ENCODE data around the gene OR51L1.
"Not testable (repeated sequence)": the region's sequence is repeated elsewhere in the genome, so short reads cannot be mapped to it uniquely, and the experiment has no call there.

The OR51L1 gene, protein sequence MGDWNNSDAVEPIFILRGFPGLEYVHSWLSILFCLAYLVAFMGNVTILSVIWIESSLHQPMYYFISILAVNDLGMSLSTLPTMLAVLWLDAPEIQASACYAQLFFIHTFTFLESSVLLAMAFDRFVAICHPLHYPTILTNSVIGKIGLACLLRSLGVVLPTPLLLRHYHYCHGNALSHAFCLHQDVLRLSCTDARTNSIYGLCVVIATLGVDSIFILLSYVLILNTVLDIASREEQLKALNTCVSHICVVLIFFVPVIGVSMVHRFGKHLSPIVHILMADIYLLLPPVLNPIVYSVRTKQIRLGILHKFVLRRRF

DNA sequence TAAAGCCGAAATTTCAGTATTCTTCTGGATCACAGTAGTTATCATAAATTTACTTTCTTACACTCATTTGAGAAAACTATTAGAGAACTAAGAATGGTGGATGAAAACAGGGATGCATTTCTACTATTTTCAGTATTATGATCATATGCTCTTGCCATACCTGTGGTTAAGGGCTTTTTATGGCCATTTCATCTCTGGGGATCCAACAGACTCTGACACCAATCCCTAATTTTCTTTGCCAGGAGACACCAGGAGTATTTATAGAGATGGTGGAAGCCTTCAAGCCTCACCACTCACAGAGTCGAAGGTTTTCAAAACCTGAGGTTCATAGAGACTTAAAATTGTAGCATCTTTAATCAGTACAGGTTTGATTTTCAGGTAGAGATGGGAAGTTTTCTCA, at the start of gene OR51L1:
Gene OR51L1, plus strand, starts transcription at position 301 of the 400 bp plus-strand sequence. CDS start 4,132 bp downstream, outside the sequence.
- DNase-seq, result no peak

DNA sequence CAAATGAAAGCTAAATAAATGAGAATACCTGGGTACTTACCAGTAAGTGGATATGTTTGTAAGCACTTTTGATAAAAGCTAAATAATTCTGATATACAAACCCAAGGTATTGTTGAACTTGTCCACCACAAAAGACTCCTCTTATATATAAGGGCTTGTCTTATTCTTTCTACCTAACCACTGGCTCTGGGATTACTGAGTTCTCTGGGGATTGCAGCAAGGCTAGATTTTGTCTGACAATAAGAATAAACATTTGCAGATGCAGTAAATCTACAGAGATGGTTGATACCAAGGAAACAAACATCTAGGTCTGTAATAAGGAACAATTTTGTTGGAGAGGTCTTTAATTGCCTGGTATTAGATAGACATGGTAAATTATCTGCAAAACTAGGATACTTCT, 47.1 kb upstream of the OR51L1 start, which contains the start of gene OR51A4:
Gene OR51A4, minus strand, starts transcription at position 101 of the 400 bp plus-strand sequence. CDS start 505 bp downstream, outside the sequence.
- DNase-seq, result no peak

DNA sequence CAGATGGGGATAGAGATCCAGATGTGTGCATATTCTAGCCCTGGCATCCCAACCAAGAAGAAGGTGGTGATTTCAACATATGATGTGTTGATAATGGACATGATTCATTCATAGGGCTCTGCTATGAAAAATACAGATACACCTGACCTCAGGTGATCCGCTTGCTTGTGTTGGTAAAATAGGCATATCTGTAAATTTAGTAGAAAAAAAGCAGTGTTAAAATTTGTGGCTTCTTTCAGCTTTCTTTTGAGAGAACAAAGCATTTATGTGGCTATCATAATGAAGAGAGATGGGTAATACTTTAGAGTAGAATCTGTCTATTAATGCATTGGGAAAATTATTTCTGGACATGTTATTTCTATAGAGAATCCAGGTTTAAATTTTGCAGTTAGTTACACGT, 39.0 kb upstream of the OR51L1 start, which contains the start of gene OR51A2:
Gene OR51A2, minus strand, starts transcription at position 101 of the 400 bp plus-strand sequence. Its CDS starts 0 bp downstream, at position 101.
- not testable (repeated sequence) for DNase-seq

DNA sequence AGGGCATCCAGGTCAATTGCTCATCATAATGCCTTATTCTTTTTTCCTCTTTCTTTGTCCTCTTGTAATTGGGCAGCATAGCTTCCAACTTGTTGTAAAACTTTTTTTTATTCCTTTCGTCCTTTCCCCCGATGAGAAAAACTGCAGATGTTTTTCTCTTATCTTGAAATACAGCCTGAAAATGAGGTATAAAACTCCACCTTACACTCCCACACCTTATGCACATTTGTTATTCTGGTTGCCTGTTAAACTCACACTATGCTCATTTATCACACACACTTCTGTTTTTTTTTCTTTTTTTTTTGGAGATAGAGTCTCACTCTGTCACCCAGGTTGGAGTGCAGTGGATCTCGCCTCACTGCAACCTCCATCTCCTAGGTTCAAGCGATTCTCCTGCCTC, 37.3 kb upstream of the OR51L1 start:
- DNase-seq, result no peak

DNA sequence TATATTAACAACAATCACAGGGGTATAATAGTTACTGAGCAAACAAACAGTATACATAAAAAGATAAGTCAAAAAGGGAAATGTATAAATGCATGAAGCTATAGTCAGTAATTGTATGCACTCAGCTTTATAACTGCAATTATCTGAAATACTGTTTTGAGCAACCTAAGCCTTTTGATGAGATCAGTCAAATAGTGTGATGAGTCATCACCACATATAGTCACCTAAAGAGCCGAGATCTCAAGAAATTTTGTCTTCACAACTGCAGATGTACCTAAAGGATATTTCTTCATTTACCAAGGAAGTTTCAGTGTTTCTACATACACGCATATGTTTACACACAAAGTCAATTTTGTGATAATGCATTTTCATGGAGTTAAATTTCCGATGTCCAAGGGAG, 33.8 kb upstream of the OR51L1 start:
- no peak for DNase-seq

DNA sequence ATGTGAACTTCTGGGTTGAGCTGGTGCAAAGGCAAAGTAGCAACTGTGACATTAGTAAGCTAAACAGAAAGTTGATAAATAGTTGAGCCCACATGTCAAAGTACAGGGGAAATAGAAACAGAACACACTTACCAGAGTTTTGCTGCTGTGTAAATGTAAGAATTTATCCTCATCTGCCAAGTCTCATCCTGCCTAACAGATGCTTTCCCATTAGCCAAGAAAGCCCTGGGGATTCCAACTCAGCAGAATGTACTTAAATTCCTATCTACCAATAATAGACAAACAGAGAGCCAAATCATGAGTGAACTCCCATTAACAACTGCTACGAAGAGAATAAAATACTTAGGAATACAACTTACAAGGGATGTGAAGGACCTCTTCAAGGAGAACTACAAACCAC, 31.8 kb upstream of the OR51L1 start:
- no peak for DNase-seq

DNA sequence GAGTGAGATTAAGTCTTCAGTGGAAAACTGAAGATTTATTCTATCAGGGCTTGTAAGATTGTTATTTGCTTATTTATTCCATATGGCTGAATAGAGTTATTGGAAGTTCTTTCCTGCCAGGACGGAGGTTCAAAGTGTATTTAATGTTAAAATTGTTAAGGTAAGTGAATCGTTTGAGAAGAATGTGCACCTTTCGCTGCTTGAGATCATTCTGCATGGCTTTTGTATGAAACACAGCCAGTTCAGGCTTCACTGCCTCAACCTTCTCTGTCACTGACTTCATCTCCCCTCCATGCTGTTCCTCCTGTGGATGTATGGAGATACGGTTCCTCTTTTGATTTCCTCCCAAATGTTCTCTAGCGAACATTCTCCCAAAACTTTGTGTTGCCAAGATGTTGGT, 19.2 kb upstream of the OR51L1 start:
- DNase-seq, result no peak

DNA sequence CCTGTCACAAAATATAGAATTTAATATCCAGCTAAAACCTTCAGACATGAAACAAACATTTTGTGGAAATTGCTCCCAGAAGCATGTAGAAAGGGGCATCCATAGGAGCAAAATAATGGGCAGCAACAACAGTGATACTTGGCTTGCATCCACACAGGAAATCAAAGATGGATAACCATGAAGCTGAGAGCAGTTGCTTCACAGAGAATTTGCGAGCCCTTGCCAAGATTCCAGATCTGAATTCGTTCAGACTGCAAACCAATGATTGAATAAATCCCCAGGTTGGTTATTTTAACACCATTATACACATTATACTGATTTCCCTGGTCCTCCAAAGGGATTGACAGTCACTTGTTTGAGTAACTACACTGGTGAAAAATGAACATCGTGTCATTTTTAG, 15.6 kb upstream of the OR51L1 start:
- DNase-seq, result no peak

DNA sequence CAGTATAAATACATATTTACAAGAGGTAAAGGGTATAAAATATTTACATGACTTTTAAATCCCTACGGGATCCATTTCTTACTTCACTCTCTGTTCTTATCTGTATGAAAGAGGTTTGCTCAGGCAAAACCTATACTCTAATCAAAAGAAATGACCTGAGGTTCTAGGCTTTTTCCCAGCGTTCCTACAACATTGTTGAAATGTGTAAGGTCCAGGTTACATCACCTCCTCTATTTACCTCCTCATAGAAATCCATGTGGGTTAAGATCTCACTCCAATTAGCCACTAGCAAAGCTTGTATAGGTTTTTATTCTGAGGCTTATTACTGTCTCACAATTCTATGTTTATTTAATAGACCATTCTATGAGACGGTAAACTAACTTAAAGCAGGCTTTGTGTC, 12.0 kb upstream of the OR51L1 start:
- DNase-seq, result no peak

DNA sequence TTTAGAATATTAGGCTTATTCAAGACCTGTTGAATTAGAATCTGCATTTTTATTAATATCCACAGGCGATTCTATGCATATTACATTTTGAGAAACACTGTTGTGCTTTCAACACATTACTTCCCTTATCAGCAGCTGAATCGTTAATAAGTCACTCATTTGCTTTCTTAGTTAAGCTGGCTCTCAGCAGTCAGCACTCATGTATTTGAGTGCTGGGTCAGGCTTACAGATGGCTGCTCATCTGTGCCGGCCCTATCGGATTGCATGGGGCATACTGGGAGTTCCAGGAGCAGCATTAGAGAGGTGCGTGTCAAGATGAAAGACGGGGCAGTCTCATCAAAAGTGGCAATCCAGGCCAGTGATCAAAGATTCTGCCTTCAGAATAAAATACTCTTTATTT, 10.8 kb upstream of the OR51L1 start:
- DNase-seq, result no peak

DNA sequence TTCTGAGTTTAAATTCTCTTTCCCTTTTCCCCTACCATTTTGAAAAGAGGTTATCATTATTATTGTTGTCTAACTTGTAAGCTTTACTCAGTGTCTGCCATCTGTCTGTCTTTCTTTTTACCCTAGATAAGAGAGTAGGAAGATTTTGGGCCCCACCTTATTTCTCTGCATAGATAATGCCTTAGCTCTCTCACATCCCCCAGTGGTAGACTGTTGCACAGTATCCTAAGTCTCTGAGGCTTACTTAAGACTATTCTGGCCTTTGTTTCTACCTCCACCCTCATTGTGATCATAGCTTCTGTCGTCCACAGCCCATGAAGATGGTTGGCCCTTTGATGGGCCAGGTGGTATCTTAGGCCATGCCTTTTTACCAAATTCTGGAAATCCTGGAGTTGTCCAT, 3.6 kb upstream of the OR51L1 start:
- DNase-seq, result no peak

DNA sequence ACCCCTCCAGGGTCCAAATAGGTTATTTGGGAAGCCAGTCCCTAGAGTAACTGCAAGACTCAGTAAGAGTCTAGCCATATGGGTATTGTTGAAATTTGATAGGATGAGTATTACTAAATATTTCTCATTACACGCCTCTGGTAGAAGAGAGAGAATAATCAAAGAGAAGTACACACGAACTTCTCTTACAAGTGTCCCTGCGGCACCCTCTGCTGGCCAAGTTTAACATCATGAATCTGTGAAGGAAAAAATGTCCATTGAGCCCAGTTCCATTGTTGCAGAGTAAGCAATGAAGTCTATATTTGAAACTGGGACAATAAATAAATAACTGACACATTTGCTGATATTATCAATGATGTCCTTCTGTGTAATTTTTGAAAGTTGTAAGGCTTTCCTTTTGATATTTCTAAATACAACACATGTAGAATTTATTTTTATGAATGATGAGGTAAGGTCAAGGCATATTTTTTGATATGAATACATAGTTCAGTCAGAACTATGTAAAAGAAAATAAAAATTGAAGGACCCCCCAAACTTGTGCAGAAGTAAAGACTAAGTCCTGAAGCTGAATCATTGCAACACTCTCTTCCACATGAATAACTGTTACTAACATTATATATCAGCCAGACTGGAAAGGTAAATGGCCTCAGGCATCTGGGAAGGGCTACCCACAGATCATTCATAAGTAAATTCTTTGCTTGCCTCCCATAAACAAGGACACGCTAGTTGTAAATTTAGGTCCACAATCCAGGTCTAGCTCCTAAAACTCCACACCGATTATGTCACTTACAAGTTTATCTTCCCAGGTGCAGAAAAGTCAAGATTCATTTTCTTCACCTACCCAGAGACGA, 10.0 kb downstream of the OR51L1 start:
- DNase-seq, result no peak

DNA sequence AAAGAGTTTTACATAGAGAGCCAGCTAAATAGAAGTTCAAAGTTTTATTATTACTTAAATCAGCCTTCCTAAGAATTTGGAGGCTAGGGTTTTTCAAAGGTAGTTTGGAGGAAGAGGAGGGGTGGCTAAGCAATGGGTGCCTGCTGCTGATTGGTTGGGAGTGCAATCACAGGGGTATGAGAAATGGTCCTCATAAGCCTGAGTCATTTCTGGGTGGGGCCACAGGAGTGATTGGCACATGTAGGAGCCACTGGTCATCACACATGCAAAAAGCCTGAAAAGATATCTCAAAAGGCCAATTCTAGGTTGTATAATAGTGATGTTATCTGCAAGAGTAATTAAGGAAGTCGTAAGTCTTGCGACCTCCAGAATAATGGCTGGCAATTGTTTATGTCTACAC, 12.9 kb downstream of the OR51L1 start:
- no peak for DNase-seq

DNA sequence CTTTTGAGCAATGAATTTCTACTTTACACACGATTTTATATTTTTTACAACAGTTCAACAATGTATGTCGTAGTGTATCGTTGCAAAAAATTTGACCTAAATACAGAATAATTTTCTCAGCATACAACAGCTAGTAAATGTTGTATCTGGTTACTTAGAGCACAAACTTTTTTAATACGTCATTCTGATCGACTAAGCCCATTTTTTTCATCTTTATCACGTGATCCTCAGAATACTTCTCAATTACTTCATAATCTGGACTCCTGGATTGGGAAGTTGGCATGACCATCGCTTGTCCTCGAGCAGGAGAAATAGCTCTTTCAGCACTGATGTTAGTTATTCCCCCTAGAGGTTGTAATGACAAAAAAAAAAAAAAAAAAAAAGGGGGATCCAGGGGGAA, 16.6 kb downstream of the OR51L1 start:
- no peak for DNase-seq

DNA sequence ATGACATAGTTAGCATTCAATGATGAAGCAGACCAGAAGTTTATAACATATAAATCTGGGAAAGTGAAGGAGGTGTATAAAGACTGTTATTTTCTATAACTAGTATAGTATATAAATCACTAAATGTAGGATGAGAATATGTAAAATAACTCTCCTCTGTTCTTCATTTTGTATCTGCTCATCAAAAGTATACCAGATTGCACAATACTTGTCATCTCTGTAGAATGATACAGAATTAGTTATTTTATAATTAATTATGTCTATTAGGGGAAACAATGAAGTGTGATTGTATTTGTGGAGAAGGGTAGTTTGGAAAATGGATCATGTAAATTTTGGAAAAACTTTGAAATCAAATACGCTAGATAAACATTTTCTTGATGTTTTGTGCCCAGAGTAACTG, 18.4 kb downstream of the OR51L1 start:
- DNase-seq, result no peak

DNA sequence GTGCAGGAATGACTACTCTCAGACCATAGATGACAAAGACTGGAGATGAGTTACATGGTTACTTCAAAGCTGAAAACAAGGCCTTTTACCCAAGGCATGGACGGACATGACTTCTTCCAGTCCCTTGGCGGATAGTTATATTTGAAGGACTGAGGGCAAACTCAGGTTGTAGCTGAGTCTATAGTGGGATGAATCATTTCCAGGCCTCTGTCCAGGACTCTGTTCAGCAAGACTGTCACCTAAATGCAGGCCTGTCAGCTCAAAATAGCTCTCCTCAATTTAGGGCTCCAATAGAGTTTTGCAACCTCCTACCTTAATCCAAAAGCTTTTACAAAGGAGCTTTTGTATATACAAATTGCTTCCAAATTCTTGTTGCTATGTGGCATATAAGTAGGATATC, 27.3 kb downstream of the OR51L1 start:
- no peak for DNase-seq

DNA sequence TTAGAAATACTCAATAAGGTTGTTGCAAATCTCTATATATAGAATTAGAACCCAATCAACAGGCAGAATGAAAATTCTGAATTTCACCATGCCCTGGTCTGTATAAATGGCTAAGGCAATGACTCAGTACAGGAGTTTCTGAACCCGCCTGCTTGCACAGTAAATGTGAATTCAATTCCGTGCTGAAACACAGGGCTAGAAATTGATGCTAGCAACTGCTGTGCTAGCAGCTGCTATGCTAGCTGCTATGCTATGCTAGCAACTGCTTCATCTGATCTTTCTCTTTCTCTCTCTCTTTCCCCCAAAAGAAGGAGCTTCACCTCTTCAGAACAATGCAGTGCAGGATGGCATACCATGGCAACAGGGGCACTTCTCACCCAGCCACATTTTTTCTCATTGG, 42.0 kb downstream of the OR51L1 start:
- no peak for DNase-seq

DNA sequence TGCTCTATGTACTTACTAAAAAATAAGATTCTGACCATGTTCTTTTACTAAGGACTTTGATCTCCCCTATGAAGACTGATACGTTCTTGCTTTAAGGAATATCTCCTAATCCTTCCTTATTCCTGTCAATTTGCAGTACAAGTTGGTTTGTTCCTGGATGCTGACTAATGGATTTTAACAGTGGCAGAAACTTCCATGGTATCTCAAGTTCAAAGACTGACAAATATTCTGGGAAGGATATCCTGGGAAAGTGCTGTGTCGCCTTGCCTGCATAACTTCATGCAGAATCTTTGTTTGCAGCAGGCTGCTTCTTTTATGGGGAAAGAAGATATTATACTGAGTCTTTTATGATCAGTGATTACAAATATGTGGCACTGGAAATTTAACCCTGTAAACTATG, 43.3 kb downstream of the OR51L1 start:
- no peak for DNase-seq

DNA sequence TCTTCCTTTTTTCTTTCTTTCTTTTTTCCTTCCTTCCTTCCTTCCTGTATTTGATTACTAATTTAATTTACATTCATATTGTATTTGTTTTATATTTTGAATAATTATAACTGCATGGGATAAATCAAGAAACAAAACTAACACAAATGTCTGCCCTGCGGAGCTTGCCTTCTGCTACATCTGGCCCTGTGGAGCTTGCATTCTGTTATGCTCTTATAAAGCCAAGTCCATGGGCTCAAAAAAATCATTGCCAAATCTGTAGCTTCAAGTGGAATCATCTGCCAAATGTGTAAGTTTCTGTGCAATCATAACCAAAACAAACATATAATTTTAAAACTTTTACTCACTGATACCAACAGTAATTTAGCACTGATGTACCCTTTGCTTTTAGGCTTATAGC, 43.7 kb downstream of the OR51L1 start:
- no peak for DNase-seq

DNA sequence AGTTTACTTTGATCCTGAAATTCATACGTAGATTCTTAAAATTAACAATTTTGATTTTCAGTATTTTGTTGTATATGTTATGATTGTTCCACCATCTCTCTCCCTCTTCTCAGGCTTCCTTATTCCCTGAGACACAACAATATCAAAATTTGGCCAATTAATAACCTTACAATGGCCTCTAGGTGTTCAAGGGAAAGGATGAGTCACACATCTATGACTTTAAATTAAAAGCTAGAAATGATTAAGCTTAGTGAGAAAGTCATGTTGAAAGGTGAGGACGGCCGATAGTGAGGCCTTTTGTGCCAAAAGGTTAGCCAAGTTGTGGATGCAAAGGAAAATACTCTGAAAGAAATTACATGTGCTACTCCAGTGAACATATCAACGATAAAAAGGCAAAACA, 46.2 kb downstream of the OR51L1 start:
- no peak for DNase-seq

DNA sequence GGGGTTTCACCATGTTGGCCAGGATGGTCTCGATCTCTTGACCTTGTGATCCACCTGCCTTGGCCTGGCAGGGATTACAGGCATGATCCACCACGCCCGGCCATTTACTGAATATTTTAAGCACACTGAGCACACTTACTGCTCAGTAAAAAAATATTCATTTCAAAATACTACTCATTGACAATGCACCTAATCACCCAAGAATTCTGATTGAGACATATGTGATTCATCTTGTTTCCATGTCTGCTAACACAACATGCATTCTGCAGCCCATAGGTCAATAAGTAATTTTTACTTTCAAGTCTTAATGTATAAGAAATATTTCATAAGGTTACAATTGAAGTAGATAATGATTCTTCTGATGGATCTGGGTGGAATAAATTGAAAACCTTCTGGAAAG, 47.4 kb downstream of the OR51L1 start:
- no peak for DNase-seq

DNA sequence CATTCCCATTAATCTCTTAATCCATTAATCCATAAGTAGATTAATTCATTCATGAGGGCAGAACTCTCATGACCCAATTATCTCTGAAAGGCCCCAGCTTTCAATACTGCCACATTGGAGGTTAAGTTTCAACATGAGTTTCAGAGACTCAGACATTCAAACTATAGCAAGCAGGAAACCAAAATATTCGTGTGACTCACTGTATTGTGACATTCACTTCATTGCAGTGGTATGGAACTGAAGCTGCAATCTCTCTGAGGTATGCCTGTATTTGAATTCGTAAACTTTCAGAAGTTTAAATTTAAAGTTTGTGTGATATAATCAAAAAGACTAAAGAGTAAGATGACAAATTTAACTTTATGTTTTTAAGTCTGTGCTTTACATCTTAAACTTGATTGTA, 48.7 kb downstream of the OR51L1 start:
- DNase-seq, result no peak

DNA sequence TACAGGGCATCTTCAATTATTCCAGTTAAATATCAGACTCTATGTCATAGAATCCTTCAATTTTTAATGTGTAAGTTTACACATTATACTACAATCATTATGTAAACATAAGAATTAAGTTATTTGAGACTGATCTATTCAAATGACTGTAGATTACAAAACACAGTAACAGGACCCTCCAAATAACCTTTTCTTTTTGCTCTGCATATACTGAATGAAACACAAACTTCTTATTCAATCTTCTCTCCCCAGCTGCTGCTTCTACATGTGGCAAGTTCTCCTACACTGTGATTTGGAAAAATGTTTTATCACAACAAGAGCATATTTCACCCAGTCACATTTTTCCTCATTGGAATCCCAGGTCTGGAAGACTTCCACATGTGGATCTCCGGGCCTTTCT, 51.6 kb downstream of the OR51L1 start, which contains the start of gene OR52J3:
Gene OR52J3, plus strand, starts transcription at position 301 of the 400 bp plus-strand sequence. Its CDS starts 0 bp downstream, at position 301.
- DNase-seq, result no peak

DNA sequence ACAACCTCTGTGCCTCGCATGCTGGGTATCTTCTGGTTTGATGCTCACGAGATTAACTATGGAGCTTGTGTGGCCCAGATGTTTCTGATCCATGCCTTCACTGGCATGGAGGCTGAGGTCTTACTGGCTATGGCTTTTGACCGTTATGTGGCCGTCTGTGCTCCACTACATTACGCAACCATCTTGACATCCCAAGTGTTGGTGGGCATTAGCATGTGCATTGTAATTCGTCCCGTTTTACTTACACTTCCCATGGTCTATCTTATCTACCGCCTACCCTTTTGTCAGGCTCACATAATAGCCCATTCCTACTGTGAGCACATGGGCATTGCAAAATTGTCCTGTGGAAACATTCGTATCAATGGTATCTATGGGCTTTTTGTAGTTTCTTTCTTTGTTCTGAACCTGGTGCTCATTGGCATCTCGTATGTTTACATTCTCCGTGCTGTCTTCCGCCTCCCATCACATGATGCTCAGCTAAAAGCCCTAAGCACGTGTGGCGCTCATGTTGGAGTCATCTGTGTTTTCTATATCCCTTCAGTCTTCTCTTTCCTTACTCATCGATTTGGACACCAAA, 52.2 kb downstream of the OR51L1 start:
- no peak for DNase-seq

Data from GF-D8 (cell line).